Stimulated activated naive CD8-positive, alpha-beta T cell treated with anti-CD3 and anti-CD28 coated beads, Interleukin-15, Interleukin-2, amounts not matched to agents 100 U/mL and 50 U/mL, for 24 hours (primary cell): ENCODE data around the gene GLIS1.

Experiments
- ATAC-seq: fragments of 150-1000 bp; cut with Tn5 transposase; one replicate; pipeline ENCODE4 v1.10.0; 2021
- DNase-seq: peaks from one replicate; pipeline ENCODE4 v3.0.0; 2021

Gene GLIS1

DNA sequence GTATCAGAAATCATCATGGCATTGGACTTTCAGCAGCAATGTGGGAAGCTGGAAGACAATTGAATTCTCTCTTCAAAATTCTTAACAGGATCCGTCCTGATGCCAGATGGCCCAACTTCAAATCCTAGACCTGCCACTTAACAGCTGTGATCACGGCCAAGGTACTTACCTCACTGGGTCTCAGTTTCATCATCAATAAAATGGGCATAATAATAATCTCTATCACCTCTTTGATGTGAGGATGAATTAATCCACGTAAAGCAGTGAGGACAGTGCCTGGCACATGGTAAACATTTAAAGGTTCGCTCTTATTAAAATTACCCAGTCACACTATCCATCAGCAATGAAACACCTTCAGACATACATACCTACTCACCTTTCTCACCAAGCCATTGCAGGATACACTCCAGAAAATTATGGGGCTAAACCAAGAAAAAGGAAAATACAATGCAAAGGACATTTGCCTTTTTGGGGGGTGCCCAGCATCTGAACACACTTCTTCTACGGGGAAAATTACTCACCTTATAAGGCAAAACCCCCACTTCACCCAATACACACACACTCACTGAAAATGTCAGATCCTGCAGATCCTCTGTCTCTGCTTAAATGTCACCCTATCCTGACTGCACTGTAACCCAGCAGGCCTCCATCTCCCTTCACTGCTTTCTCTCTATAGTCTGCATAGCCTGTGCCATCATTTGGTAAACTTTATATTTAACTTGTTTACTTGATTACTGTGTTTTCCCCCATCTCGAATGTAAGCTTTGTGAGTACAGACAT lies 21.7 kb downstream of the GLIS1 start:
- ATAC-seq (peak; percentile 70), DNase-seq (no peak)

DNA sequence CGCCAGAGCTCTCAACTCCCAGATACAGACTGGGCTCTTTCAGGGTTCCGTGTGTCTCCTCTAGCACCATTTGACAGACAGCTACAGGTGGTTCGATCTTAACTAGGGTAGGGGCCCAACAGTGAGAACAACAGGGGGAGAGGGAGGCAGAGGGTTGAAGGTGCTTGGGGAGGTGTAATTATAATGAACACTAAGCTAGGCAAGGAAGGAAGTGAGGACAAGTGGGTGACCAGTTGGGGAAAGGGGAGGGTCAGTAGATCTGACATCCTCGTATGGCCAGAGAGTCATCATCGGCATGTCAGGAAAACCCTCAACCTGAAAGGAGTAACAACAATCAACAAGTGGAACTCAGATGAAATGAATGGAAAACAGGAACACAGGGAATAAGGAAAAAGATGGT lies 22.8 kb downstream of the GLIS1 start:
- ATAC-seq, result no peak
- no peak for DNase-seq

DNA sequence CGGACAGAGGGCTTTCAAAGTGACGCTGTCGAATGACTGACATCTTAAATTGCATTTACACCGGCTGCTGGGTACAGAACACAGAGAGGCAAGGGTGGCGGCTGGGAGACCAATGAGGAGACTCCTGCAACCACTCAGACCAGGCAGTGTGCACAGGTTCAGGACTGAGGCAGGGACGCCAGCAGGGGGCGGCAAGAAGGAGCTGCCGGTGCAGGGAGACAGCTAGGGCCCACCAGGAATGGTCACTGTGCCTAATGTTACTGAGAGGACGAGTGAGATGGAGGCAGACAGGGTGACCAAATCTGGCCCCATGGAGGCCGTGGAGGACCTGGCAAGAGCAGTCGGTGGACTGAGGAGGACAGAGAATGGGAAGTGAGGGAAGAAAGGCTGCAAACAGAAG lies 23.5 kb downstream of the GLIS1 start:
- peak; percentile 32 for DNase-seq

DNA sequence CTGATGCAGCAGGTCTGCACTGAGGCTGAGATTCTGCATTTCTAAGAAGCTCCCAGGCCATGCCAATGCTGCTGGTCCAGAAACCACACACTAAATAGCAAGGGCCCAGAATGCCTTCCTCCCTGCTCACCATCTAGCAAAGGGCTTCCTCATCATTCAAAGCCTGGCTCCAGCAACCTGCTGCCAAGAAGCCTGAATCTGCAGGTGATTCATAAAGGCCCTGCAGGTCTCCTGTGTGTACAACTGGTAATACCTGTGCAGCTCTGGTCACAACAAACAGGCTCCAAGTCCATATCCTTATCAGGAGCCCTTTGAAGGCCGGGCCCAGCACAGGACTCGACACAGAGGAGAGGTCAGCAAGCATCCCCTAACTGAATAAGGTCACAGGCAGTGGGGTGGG lies 26.7 kb downstream of the GLIS1 start:
- no peak for ATAC-seq
- DNase-seq, result no peak

More for the DNA sequence above, 23.5 kb downstream of the GLIS1 start:
- ATAC-seq, result peak; percentile 50

DNA sequence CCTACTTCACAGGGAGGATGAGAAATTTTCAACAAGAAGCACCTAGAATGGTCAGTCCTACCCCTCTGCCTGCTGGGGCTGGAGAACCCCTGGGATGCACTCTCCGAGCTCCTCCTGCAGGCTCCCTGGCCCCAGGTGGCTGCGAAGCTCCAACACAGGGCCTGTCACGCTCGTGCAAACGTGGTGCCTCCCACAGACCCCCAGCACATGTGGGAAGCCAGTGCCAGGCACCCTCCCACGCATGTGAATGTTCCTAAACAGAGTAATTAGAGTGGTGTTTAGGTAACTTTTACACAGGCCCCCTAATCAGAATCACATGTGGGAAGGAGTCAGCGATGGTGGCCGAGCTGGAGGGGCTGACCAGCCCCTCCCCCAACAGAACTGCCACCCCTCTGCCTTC lies 28.4 kb downstream of the GLIS1 start:
- DNase-seq, result no peak
- ATAC-seq, result no peak

DNA sequence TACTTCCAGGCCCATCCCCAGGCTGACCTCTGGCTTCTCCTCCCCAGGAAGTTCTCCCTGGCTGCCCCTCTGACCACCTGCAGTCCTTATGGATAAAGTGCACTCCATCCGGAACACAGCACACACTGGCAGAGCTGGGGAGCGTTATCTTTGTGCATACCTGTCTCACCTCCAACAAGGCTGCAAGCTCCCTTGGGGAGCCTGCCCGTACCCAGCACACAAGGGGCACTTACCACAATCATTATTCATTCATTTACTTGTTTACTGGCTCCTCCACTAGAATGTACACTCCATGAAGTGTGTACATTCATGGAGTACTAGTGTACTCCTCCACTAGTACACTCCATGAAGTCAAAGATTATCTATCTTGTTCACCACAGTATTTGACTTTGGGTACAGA lies 30.3 kb downstream of the GLIS1 start:
- DNase-seq (no peak), ATAC-seq (no peak)

DNA sequence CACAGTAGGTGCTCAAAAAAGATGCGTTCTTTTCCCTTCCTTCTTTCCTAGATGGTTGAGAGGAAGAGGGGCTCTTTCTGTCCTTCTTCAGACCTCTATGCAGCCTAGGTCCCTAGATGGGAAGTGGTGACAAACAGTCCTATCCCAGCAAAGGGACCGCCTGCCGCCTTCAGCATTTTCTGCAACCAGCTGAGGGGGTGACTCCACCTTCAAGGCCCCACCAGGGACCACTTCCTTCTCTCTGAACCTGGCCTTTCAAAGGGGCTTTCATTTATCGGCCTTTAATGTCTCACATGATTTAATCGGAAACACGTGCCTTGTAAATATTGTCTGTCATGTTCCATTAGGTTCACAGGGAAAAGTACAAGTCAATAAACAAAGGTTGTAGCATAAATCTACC lies 32.6 kb downstream of the GLIS1 start:
- ATAC-seq (no peak), DNase-seq (no peak)

DNA sequence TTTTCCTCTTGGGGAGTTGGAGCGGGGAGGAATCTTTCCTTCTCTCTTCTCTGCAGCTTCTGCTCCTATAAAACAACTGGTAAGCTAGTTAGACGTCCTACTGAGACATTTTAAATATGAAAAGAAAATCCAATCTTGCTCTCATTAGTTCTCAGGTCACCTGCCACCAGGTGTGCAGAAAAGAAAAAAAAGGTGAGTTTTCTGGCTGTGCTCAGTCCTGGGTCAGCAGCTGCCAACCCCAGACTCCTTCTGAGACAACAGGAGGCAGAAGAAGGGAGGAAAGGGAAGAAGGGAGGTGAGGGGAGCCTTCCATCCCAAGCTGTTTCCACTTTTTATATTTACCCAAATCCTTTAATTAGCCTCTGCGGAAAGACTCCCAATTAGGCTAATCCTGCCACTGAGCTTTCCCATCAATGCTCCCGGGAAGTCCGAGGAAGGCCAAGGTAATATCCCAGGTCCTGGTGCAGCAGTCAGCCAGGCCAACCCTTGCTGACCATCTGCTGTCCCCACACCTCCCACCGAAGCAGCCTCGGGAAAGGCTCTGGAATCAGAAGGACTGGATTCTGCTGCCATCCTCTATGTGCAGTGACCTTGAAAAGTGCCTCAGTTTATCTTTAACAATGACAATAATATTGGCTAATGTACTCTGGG lies 33.4 kb downstream of the GLIS1 start:
- ATAC-seq (no peak), DNase-seq (no peak)

DNA sequence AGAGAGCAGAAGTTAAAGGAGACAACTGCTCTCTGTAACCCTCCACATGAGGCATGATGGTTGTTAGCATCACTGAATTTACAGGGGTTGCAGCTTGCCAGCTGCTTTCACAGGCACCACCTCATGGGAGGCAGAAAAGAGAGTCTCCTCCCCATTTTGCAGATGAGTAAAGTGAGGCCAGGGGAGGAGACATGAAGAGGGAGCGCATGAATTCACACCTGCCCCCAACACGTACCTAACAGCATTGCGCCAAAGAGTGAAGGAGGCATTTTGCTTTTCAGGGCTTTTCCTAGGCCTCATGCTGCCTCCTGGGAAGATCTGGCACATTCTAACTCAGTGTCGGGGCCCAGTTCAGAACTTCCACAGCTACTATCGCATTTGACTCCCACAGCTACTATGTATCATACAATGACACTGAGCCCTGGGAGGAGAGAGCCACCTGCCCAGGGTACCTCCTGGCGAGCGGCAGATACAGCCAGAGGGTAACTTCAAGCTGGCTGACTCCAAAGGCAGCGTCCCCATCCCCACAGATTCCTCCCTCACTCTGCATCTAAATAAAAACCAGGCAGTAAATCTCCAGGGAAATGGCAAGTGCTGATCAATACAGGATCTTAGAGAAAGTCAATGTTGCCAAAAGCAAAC lies 34.0 kb downstream of the GLIS1 start:
- ATAC-seq, result no peak
- no peak for DNase-seq

DNA sequence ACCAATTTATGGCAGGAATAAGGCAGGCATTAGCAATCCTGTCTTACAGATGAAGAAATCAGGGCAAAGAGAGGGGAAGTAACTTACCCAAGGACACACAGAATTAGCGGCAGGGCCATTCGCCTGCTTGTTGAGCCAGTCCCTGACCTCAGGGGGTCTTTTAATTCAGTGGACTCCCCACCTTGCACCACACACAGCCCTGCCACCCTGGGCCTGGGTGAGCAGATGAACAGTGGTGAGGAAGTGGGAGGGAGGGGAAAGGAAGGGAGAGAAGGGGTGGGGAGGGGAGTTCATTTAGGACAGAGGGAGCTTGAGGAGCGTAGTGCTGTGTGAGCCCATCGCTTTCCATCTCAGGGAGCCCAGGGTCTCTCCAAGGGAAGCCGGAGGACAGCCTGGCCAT lies 34.7 kb downstream of the GLIS1 start:
- DNase-seq (no peak), ATAC-seq (no peak)

DNA sequence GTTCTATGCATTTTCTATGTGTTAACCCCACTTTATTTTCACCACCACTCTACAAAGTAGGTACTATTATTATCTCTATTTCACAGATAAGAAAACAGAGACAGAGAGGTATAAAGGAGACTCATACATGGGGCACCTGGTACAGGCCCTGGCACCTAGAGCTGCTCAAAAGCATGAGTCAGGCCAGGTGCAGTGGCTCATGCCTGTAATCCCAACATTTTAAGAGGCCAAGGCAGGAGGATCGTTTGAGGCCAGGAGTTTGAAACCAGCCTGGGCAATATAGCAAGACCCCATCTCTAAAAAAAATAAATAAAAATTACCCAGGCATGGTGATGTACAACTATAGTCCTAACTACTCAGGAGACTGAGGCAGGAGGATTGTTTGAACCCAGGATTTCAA lies 35.8 kb downstream of the GLIS1 start:
- ATAC-seq, result no peak
- no peak for DNase-seq

DNA sequence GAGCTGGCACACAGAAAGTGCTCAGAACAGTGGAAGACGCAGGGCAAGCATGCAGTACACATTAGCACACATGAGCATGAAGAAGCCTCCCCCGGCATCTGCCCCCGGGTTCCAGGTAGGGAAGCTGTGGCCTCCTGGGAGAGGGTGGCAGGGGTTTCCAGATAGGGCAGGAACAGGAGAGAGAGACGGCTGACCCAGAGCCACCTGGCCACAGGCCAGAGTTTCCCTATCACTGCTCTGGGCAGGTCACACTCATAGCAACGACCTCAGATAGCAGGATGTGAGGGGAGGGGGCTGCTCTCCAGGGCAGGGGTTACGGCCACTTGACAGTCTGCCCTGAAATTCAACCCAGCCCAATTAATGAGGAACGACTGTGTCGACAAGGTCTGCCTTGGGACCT lies 36.6 kb downstream of the GLIS1 start:
- ATAC-seq, result no peak
- no peak for DNase-seq

DNA sequence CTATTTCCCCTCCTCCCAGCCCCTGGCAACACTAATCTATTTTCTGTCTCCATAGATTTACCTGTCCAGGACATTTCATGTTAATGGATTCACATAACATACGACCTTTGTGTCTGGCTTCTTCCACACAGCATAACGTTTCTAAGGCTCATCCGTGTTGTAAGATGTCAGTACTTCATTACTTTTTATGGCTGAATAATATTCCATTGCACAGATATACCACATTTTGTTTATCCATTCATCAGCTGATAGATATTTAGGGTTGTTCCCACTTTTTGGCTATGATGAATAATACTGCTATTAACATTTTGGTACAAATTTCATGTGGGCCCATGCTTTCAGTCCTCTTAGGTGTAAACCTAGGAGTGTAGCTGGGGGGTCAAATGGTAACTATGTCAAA lies 38.2 kb downstream of the GLIS1 start:
- ATAC-seq, result no peak
- DNase-seq, result no peak

DNA sequence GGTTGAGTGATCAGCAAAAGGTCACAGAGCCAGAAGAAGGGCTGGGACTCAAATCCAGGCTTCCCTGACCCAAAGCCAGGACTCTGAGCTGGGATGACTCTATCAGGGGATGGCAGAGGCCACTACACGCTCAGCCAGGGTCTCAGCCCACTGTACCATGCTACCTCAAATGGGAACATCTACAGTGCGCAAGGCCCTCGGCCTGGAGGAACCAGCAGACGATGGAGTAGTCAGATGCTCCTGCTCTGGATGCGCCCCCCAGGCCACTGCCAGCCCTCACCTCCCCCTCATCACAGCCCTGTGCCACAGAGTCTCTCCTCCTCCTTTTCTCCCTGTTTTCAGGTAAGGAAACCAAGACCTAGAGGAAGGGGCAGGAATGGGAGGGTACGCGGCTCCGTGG lies 39.0 kb downstream of the GLIS1 start:
- ATAC-seq (no peak), DNase-seq (no peak)

DNA sequence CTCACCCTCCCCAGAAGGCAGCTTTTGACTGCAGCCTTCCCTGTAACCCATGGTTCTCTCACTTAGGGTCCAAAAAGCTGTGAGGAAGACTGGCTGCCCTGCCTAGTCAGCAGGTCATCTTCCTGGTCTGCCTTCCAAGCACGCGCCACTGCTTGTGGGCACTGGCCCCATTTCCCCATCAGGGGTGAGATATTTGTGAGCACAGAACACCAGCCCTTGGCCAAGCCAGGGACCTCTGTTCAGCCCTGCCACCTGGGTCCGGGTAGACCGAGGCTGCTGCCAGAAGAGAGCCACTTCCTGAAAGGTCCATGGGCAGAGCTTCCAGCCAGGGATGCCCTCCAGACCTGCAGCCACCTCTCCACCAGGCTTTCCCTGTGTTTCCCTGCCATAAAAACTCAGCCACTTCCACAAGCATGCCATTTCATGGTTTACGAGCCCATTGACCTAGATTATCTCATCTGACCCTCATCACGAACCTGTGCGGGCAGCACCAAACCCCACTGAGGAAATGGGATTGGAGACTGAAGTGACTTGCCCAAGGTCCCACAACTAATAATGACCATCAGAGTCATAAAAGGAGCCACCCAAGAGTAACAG lies 40.5 kb downstream of the GLIS1 start:
- no peak for ATAC-seq
- no peak for DNase-seq

DNA sequence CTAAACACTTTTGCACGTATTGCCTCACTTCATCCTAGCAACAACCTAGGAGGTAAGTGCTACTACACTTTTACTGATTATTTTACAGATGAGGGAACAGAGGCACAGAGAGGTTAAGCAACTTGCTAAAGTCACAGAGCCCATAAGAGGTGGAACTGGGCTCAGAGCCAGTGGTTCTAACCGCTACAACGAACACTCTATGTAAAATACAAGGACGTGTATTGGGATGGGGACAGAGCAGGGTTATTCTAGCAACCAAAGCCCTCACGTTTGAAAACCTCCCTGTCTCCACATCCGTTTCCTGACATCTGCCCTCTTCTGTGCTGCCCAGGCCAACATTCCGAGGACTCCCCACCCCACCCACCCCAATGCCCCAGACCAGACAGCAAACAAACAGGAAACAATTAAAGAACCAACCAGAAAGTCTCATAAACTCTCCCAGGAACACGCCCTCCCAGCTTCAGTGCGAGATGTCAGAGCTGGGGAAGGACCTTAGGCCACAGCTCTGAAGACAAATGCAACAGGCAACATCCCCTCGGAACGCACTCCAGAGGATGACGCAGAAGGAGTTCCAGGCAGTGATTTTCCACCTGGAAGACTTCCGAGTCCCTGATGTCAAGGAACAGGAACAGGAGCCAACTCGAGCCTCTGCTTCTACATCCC lies 41.1 kb downstream of the GLIS1 start:
- DNase-seq, result no peak
- no peak for ATAC-seq

DNA sequence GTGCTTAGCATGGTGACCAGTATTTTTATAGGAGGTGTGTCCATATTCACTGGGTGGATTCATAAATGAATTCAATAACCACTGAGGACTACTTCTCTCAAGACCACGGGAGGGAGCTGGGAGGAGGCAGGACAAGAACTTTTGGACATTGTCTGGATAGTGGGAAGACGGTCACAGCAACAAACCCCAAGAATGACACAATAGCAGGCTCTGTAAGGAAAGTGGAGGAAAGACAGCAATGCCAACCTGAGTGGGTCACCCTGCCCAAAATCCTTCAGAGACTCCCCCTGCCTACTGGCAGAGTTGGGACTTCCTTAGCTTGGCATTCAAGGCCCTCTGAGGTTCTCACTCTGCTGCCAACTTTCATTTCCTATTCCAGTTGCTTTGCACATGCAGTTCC lies 42.0 kb downstream of the GLIS1 start:
- ATAC-seq (no peak), DNase-seq (no peak)

DNA sequence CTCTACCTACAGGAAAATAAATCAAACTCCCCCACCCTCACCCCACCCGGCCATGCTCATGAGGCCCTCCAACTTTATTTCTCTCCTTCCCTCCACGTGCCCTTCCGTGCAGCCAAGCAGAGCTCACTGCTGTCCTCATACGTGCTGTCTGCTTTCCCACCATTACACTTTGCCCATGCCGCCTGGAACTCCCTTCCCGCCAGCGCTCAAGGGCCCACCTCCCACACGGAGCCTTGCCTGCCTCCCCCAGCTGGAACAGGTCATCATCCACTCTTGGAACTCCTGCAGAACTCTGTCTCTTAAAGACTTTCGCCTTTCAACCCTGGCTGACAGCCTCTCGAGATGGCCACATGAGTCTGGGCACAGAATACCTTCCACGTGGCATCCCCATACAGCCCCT lies 42.4 kb downstream of the GLIS1 start:
- DNase-seq (no peak), ATAC-seq (no peak)

DNA sequence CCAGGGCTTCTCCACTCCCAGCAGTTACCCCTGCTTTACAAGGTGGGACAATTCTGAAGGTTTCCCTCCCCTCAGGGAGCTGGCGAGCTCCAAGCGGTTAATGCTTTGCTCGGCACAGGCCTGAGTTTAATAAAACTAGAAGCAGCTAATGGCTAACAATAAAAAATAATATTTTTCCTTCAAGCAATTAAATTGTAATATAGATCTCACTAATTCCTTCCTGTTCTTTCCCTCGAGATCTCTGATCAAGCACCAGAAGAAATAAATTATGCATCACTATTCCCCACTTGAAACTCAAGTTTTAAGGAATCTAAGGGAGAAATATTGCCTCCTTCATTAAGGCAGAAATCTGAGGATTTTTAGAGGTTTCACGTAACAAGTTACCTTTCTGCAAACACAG lies 42.9 kb downstream of the GLIS1 start:
- ATAC-seq (no peak), DNase-seq (no peak)

DNA sequence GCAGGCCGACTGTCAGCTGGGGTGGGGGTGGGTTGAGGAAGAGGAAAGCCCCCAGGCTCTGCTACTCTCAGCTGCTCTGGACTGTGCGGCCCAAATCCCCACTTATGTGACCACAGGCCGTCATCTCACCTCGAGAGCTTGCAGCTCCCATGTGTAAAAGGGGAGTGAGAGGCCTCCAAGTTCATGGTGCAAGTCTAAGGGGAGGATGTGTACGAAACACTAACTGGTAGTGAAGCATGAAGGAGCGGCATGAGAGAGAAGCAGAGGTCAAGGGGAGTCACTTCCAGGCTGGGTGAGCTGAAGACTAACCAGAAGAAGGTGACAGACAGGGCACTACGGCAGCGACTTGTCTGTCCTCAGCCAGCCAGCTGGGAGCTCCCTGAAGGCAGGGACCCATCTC lies 43.8 kb downstream of the GLIS1 start:
- no peak for DNase-seq
- no peak for ATAC-seq

DNA sequence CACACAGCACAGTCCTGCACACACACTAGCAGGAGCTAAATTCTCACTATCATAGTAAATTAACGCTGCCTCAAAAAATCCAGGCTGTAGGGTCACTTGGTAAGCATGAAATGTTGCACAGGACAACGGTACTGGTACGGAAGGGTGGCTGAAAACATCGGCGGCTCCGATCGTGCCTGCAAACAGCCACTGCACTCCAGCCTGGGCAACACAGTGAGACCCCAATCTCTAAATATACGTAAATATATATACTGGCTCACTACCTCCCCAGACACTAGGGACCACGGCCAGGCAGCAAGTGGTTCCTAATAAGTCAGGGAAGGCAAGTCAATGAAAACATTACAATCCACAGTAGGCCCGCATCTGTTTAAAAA lies 44.3 kb downstream of the GLIS1 start:
- DNase-seq (no peak), ATAC-seq (no peak)

DNA sequence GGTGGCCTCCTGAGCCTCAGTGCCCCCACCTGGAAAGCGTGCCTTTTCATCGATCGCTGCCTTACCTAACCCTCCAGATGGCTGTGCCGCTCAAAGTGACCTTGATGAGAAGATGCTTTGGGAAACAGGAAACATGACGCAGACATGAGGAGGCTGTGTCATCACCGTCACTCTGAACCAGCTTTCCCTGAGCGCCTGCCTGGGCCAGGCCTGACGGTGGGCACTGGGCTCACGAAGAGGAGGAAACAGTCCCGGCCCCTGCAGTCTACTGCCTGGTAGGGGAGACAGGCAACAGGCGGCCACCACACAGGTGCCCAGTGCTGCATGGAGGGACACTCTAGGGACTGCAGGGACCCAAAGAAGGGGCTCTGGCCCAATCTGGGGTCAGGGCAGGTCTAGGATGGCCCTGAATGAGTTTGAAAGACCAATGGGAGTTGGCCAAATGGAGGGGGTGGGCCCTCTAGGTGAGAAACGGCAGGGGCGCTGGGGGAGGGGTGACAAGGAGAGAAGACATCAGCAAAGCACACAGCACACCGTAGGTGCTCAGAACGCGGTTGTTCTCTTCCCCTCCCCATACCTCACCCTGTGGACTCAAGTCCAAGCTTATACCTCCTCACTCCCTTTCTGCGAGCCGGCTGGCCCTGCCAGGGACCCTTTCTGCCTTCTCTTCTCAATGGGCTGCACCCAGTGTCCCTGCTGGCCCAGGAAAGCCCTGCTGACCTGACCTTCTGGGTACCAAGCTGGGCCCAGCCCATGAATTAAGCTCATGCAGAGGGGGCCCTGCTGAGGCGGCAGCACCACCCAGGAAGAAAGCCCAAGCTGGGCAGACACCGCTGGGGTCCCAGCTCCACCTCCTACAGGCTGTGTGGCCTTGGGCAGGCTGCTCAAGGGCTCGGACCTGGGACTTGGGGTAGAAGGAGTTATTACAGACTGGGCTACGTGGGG lies 44.9 kb downstream of the GLIS1 start:
- no peak for DNase-seq
- ATAC-seq, result no peak
